HG03064 (cell line): ENCODE data around the gene RNF112.
"Not testable (repeated sequence)": the region's sequence is repeated elsewhere in the genome, so short reads cannot be mapped to it uniquely, and the experiment has no call there.

Experiments
- ATAC-seq: cut with Tn5 transposase; IDR thresholded peaks from one replicate; pipeline ENCODE4 v1.9.1; 2021; ENCODE audit warnings: low read depth; ENCODE audit not compliant: unreplicated experiment

Gene RNF112

GRCh38 chr17:19410091-19410490, 941 bp upstream of the RNF112 start:
- no peak for ATAC-seq

DNA sequence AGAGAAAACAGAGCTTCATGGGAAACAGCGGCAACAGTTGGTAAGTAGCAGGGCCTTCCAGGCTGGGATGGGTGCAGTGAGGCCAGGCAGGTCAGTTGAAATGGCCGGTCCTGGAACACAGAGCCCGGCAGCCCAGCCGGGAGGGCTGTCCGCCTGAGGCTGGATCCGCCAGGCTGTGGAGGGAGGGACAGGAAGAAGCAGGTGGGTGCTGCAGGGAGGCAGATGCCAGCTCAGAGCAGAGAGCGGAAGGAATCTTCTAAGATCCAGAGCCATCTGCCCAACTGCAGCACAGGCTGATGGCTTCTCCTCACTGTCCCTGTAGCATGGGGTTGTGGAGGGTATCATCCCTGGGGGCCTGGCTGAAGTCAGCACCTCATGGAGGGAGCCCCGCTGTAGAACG, 599 bp downstream of the RNF112 start:
- no peak for ATAC-seq

DNA sequence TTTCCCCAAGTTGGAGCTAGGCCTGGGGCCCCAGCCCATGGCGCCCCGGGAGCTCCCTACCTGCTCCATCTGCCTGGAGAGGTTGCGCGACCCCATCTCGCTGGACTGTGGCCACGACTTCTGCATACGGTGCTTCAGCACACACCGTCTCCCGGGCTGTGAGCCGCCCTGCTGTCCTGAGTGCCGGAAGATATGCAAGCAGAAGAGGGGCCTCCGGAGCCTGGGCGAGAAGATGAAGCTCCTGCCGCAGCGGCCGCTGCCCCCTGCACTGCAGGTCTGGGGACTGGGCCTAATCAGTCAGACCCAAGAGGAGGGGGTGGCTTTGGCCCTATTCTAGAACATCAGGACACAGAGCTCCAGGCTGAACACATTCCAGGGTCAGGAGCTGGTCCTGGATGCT, 1.5 kb downstream of the RNF112 start:
- no peak for ATAC-seq

GRCh38 chr17:19412984-19413383, 2.0 kb downstream of the RNF112 start:
- ATAC-seq, result no peak

DNA sequence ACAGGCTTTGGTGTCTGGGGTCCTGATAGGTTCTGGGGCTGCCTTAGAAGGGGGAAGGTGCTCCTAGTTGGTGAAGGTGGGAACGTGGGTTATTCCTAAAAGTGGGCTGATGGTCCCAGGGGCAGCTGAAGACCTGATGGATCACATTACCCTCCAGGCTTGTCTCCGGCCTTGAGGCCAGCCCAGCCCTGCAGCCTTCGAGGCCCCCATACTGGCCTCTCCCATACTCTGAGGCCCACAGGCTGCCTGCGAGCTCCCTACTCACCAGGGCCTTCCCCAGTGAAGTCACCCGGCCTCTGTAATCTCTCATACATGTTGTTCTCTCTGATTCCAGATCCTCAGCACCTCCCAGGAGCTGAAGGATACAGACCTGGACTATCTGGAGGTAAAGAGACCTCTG, 2.7 kb downstream of the RNF112 start:
- ATAC-seq, result no peak

GRCh38 chr17:19414396-19415280, 3.6 kb downstream of the RNF112 start:
- ATAC-seq, result no peak

DNA sequence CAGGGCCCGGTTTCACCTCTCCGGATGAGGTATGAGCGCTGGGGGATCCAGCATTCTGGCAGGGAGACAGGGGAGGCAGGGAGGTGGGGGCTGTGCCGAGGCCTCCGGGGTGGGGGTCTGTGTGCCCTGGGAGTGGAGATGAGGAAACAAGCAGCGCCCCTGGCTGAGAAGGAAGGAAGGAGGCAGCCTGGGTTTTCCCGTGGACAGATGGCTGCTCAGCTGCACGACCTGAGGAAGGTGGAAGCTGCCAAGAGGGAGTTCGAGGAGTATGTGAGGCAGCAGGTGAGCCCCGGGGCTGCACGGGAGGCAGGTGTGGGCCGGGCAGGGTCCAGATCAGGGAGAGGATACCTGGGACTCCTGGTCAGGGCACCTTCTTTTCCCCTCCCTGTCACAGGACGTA, 4.3 kb downstream of the RNF112 start:
- no peak for ATAC-seq

DNA sequence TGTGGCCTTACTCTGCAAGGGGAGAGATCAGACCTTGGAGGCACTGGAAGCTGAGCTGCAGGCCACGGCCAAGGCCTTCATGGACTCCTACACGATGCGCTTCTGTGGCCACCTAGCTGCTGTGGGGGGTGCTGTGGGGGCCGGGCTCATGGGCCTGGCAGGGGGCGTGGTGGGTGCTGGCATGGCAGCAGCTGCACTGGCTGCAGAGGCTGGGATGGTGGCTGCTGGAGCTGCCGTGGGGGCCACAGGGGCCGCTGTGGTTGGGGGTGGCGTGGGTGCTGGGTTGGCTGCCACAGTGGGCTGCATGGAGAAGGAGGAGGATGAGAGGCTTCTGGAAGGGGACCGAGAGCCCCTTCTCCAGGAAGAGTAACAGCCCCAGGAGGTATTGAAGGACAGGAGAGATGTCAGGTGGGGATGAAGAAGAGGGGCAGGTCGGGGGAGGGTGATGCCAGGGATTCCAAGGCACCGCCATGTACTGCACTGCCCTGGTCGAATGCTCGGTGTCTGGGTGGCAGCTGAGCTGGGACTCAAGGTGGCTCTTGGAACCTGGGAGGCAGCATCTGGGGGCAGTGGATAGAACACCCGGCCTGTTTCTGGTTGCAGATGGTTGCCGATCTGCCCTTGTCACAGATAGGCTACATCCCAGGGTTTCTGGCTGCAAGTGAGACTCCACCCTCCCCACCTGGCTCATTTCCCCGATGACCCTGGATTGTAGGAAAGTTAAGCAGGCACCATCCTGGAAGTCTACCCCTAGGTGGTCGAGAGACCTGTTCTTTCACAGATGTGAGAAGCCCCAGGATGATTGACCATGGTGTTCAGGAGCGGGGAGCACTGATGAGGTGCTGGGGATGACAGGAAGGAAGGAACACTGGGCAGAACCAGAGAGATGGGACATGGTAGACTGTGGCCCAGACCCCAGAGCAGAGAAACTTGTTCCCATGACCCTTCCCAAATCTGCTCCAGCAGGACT, 5.1 kb downstream of the RNF112 start:
- no peak for ATAC-seq

GRCh38 chr17:19417611-19418010, 6.6 kb downstream of the RNF112 start:
- no peak for ATAC-seq

GRCh38 chr17:19418251-19418992, 7.4 kb downstream of the RNF112 start:
- no peak for ATAC-seq

- ATAC-seq, result no peak
These were observed 10.2 kb downstream of the RNF112 start for GRCh38 chr17:19421219-19421618.

- no peak for ATAC-seq
These were observed 10.9 kb downstream of the RNF112 start for GRCh38 chr17:19421926-19422325.

- ATAC-seq, result no peak
These were observed 14.2 kb downstream of the RNF112 start for GRCh38 chr17:19424934-19425868.

- ATAC-seq, result no peak
These were observed 15.6 kb downstream of the RNF112 start for GRCh38 chr17:19426631-19427030.

- ATAC-seq, result no peak
These were observed 20.7 kb downstream of the RNF112 start for GRCh38 chr17:19431691-19432090.

DNA sequence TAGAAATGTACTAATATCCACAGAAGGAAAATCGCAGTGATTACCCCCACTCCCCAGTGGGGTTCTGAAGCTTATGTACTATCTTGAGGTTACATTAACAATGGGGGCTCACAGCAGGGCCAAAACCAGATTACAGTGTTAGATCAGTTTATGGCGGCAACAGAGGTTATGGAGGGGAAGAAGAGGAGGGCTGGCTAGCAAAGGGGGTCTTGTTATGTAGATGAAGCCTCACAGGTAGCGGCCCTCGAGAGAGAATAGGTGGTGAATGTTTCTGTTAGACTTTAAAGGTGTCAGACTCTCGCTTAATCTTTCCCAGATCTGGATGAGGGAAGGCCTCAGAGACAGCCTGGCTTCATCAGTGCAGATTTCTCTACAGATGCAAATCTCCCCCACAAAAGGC, 22.2 kb downstream of the RNF112 start:
- no peak for ATAC-seq

DNA sequence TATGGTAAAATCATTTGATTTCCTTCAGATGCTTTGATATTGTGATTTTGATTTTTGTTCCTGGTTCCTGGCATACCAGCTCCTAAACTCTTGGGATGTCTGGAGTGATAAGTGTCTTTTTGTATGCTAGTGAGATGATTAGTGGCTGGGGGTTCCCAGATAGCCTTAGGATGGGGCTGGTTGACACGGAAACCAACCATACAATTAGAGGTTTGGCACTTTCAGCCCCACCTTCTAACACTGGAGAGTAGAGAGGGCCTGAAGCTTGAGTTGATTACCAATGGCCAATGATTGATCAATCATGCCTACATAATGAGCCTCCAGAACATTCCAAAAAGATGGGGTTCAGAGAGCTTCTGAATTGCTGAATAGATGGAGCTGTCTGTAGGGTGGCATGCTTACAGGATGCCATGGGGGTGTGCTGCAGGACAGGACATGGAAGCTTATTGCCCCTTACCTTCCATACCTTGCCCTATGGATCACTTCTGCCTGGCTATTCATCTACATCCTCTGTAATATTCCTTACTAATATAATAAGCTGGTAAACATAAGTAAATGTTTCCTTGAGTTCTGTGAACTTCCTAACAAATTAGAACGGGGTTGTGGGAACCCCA, 22.8 kb downstream of the RNF112 start:
- no peak for ATAC-seq

DNA sequence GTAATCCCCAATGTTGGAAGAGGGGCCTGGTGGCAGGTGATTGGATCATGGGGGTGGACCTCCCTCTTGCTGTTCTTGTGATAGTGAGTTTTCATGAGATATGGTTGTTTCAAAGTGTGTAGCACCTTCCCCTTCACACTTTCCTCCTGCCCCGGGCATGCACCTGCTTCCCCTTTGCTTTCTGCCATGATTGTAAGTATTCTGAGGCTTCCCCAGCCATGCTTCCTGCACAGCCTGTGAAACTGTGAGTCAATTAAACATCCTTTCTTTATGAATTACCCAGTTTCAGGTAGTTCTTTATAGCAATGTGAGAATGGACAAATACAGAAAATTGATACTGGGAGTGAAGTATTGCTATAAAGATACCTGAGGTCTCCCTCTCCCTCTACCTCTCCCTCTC, 29.4 kb downstream of the RNF112 start:
- ATAC-seq, result no peak

DNA sequence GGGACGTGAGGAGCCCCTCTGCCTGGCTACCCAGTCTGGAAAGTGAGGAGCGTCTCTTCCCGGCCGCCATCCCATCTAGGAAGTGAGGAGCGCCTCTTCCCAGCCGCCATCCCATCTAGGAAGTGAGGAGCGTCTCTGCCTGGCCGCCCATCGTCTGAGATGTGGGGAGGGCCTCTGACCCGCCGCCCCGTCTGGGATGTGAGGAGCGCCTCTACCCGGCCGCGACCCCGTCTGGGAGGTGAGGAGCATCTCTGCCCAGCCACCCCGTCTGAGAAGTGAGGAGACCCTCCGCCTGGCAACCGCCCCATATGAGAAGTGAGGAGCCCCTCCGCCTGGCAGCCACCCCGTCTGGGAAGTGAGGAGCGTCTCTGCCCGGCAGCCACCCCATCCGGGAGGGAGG, 30.3 kb downstream of the RNF112 start:
- not testable (repeated sequence) for ATAC-seq
